HepG2 (cell line): ENCODE measurements around the gene DAPP1.

Experiments
- ATF4 ChIP-seq, 2 experiments: fragments of 450-650 bp in 1 of 2; sonication (generic) in 1 of 2; formaldehyde crosslinking; IDR thresholded peaks; 2 replicates each; pipeline versions ENCODE4 v1.5.0 to v1.8.0; 2020 to 2022; ENCODE audit warnings: mild to moderate bottlenecking in 1 of 2, missing genetic modification reagents in 1 of 2
- CTCF ChIP-seq: sonication (generic); formaldehyde crosslinking; IDR thresholded peaks from 2 replicates; pipeline ENCODE4 v1.5.0; 2020; ENCODE audit warnings: mild to moderate bottlenecking, missing genetic modification reagents, moderate library complexity
- HNRNPUL1 ChIP-seq: fragments of 200-400 bp; formaldehyde crosslinking; IDR thresholded peaks from 2 replicates; pipeline ENCODE4 v1.6.1; 2017; ENCODE audit warnings: low read depth, mild to moderate bottlenecking, low read length, moderate library complexity
- RELA ChIP-seq: sonication (generic); formaldehyde crosslinking; IDR thresholded peaks from 2 replicates; pipeline ENCODE4 v1.4.0; 2020; ENCODE audit warnings: missing genetic modification reagents
- ZNF629 ChIP-seq: sonication (generic); formaldehyde crosslinking; conservative IDR thresholded peaks from 2 replicates; pipeline ENCODE4 v1.5.0; 2020; ENCODE audit warnings: missing genetic modification reagents
- ZNF724P ChIP-seq: sonication (generic); formaldehyde crosslinking; IDR thresholded peaks from 2 replicates; pipeline ENCODE4 v1.8.0; 2022; ENCODE audit warnings: missing genetic modification reagents, borderline replicate concordance

GRCh38 chr4:99853190-99853589 lies 36.6 kb downstream of the DAPP1 start:
- TF ChIP-seq HNRNPUL1 (no peak), ZNF629 (CRISPR knock-in tag) (no peak), ZNF724P (CRISPR knock-in tag) (no peak), CTCF (CRISPR knock-in tag) (no peak), ATF4 (CRISPR knock-in tag; IDR thresholded peaks at IDR 0.05) (no peak), RELA (no peak)
